Measurements from ENCODE around the gene SHISA4.

DNA sequence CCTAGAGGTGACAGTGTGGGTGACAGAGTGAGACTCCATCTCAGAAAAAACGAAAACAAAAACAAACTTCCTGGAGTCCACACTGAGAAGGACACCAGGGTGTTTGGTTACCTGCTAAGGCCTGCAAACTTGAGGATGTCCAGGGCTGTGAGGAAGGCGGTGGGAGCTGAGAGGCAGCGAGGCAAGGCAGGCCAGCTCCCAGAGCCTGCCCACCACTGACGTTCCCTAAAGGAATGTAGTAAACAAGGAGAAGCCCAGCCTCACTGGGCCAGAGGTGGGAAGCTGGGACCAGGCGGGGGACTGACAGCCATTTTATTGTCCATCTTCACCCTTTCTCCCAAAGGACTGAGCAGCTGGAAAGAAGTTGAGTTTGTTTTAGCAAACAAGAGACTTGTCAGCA, 24.1 kb downstream of the SHISA4 start:
- TF ChIP-seq EZH2 (IDR thresholded peaks at IDR 0.05) (no peak), POLR2AphosphoS5 (IDR thresholded peaks at IDR 0.05; ENCODE audit: borderline replicate concordance, low read depth, low read length) (no peak), FOXP2 (optimal IDR thresholded peaks at IDR 0.05; ENCODE audit: control extremely low read depth, extremely low read length, insufficient read depth) (no peak)
